Activated CD8-positive, alpha-beta memory T cell treated with anti-CD3 and anti-CD28 coated beads for 1 hour (primary cell): ENCODE results near the gene TELO2.

Source experiments
- DNase-seq, 2 donors: peaks; one replicate each; pipeline ENCODE4 v3.0.0-alpha.2; 2020; ENCODE audit warnings: low read depth in 1 of 2; ENCODE audit errors: extremely low read depth in 1 of 2

The TELO2 gene

DNA sequence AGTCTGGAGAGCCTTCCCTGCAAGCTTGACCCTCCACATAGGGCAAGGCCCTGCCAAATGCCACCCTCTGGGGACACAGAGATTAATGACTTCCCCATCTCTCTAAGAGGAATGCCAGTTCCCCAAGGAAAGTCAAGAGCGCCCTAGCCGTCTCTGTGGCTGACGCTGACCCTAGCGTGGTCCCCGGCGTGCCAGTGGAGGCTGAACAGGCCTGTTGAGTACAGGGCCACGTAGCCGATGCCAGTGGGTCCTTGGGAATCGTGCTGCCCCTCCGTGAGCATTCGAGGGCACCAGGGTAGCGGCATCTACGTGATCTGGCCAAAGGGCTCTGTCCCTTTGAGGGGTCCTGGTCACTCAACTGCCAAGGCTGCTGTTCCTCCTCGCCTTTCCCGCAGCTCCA lies 57.5 kb downstream of the TELO2 start:
- DNase-seq = no peak

DNA sequence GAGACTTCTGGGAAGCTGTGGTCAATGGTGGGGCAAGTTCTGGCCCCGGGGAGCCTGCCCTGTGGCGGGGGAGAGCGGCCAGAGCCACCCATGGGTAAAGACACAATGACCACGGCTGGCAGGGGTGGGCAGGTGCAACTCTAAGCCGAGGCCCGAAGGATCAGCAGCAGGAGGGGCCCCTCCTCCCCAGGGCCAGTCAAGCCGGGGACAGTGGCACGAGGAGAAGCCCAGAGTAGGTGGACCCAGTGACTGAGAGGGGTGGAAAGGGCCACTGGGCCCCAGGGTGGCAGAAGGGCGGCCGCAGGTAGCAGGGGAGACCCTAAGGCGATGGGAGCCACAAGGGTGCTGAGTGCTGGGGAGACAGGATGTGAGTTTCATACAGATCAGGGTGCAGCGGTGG lies 58.0 kb downstream of the TELO2 start:
- no peak for DNase-seq

- DNase-seq = no peak
Observed at GRCh38 chr16:1552129-1552528, 59.0 kb downstream of the TELO2 start.

DNA sequence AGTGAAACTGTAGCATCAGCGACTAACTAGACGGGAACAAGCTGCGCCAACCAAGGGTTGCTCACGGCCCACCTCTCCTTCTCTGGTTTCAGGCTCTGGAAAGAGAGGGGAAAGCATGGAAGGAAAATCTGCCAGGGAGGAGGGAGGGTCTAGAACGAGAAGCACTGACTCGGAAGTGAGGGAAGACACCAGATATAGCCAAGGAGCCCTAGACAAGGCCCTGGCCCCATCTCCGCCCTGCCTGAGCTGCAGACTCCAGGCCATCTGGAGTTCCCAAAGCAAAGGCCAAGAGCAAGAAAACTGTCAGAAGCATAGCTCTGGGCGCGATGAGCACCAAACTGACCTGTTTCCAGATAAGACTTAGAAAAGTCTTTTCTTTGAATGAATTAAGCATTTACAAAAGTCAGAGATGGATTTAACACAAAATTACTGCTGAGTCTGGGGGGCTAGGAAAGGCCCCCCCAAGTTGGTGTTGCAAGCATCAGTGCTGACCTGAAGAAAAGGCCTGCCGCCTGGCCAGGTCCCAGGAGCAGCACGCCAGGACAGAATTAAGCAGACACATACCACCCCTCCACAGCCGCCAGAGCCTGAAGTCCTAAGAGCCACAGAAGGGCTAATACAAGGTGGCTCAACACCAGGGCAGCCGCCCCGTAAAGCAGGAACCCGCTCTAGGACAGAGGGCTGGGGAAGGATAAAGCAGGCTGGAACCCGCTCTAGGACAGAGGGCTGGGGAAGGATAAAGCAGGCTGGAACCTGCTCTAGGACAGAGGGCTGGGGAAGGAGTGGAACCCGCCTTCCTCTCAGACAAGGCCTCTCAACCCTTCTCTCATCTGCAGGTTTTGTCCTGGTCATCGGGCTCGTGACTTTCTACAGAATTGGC lies 61.0 kb downstream of the TELO2 start:
- DNase-seq = no peak

DNA sequence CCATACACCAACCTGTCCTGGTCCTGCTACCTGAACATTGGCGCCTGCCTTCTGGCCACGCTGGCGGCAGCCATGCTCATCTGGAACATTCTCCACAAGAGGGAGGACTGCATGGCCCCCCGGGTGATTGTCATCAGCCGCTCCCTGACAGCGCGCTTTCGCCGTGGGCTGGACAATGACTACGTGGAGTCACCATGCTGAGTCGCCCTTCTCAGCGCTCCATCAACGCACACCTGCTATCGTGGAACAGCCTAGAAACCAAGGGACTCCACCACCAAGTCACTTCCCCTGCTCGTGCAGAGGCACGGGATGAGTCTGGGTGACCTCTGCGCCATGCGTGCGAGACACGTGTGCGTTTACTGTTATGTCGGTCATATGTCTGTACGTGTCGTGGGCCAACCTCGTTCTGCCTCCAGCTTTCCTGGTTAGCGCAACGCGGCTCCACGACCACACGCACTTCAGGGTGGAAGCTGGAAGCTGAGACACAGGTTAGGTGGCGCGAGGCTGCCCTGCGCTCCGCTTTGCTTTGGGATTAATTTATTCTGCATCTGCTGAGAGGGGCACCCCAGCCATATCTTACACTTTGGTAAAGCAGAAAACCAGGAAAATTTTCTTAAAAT lies 61.8 kb downstream of the TELO2 start:
- no peak for DNase-seq

DNA sequence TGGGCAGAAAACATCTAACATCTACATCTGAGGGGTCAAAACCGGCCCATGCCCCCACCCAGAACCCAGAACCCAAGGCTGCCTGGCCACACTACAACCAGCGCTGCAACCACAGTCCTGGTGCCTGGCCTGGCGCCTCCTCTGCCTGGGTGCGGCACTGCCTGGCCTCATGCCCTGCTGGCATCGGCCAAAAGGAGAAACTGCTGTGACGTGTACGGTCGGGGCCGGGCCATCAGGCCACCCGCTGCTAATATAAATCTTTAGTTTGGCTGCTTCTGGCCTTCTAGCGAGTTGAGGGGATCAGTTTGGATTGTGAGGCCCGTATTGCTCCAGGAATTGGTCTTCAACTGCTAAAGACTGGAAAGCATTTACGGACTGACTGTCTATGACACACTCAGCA lies 63.1 kb downstream of the TELO2 start:
- no peak for DNase-seq

DNA sequence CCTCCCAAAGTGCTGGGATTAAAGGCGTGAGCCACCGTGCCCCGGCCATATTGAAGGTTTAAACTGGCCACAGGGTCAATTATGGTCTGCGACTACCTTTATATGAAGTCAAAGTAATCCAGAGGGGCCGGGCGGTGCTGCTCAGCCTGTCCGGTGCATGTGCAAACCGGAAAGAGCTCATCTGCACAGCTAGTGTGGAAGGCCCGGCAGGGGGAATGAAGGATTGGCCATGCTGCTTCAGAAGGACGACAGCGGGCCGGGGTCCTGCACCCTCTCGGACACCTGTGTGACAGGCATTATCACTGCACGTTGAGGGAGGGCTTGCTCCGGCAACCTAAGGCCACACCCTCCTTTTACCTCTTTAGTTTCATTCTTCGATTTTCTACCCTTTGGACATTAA lies 63.9 kb downstream of the TELO2 start:
- no peak for DNase-seq

- no peak for DNase-seq
Observed at GRCh38 chr16:1557576-1557975, 64.4 kb downstream of the TELO2 start.

GRCh38 chr16:1559446-1559975 lies 66.4 kb downstream of the TELO2 start:
- no peak for DNase-seq
